ENCODE results near the gene HAUS3. TPM values are rescaled to one million over a fixed set of nuclear protein-coding genes. Genes with fewer than 3 reads are reported as not detected.

Gene HAUS3
- total RNA-seq, 1 experiment from 2014 or later: 11.9 TPM

- no peak overlapping the region for H3K27ac Mint-ChIP-seq
- DNase-seq (ENCODE audit: low spot score) (no peak), ATAC-seq (no peak)
- ChIA-PET CTCF (interaction anchor here (1.4 to 2.2 kb wide), 3 partner anchors 21 to 151 kb away, joined by 5 to 8 read pairs (median 5); no protein-coding TSS in a partner anchor), POLR2A (no interaction called here)
- H3K4me1 Mint-ChIP-seq: peaks cover under 1% of the 10 kb centered on the region
- no peaks in the 10 kb centered on the region for H3K27me3 Mint-ChIP-seq (ENCODE audit: low read depth)
- no peak for TF ChIP-seq ZBTB21 (CRISPR knock-in tag; IDR thresholded peaks at IDR 0.05; ENCODE audit: borderline replicate concordance)
- TF ChIP-seq, protein P1, sequence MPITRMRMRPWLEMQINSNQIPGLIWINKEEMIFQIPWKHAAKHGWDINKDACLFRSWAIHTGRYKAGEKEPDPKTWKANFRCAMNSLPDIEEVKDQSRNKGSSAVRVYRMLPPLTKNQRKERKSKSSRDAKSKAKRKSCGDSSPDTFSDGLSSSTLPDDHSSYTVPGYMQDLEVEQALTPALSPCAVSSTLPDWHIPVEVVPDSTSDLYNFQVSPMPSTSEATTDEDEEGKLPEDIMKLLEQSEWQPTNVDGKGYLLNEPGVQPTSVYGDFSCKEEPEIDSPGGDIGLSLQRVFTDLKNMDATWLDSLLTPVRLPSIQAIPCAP (CRISPR knock-in tag; IDR thresholded peaks at IDR 0.05): no peak
- H3K9me3 Mint-ChIP-seq: peaks cover 8% of the 10 kb centered on the region
- peaks cover 2% of the 10 kb centered on the region; the same call in 1 of the 2 replicates for H3K36me3 Mint-ChIP-seq
- no peak overlapping the region for H3K4me3 Mint-ChIP-seq
Observed at GRCh38 chr4:2290488-2290887, 48.6 kb upstream of the HAUS3 start.

DNA sequence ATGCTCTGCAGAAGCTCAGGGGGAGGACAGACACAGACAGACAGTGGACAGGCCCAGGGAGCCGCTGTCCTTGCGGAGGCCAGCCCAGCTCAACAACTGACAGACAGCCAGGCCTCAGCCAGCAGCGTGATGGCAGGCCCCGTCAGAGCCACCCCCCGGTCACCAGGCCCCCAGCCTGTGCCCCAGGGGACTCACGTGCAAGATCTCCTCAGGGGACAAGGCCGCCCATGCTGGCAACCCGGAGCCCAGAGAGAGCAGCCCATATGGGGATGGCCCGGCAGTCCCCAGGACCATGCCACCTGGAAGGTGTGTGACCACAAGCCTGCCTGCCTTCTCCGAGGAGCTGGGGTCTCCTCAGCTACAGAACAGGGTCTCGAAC lies 48.0 kb upstream of the HAUS3 start:
- Mint-ChIP-seq H3K27me3 (ENCODE audit: low read depth) (no peaks in the 10 kb centered on the region), H3K9me3 (peaks cover 8% of the 10 kb centered on the region), H3K4me1 (no peaks in the 10 kb centered on the region; the same call in 1 of the 2 replicates), H3K27ac (no peak overlapping the region), H3K4me3 (no peak overlapping the region), H3K36me3 (peaks cover 2% of the 10 kb centered on the region; the same call in 1 of the 2 replicates)
- DNase-seq (ENCODE audit: low spot score) (no peak), ATAC-seq (no peak)
- ChIA-PET POLR2A (no interaction called here), CTCF (interaction anchor here (1.4 to 2.2 kb wide), 3 partner anchors 20 to 152 kb away, joined by 5 to 8 read pairs (median 5); no protein-coding TSS in a partner anchor)
- TF ChIP-seq SMAD4 (CRISPR knock-in tag; IDR thresholded peaks at IDR 0.05) (no peak), JUN (CRISPR knock-in tag; IDR thresholded peaks at IDR 0.05) (no peak), FOXP1 (CRISPR knock-in tag; IDR thresholded peaks at IDR 0.05; ENCODE audit: borderline replicate concordance) (no peak), CREM (CRISPR knock-in tag; IDR thresholded peaks at IDR 0.05) (no peak)
- TF ChIP-seq, protein P2, sequence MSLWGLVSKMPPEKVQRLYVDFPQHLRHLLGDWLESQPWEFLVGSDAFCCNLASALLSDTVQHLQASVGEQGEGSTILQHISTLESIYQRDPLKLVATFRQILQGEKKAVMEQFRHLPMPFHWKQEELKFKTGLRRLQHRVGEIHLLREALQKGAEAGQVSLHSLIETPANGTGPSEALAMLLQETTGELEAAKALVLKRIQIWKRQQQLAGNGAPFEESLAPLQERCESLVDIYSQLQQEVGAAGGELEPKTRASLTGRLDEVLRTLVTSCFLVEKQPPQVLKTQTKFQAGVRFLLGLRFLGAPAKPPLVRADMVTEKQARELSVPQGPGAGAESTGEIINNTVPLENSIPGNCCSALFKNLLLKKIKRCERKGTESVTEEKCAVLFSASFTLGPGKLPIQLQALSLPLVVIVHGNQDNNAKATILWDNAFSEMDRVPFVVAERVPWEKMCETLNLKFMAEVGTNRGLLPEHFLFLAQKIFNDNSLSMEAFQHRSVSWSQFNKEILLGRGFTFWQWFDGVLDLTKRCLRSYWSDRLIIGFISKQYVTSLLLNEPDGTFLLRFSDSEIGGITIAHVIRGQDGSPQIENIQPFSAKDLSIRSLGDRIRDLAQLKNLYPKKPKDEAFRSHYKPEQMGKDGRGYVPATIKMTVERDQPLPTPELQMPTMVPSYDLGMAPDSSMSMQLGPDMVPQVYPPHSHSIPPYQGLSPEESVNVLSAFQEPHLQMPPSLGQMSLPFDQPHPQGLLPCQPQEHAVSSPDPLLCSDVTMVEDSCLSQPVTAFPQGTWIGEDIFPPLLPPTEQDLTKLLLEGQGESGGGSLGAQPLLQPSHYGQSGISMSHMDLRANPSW (CRISPR knock-in tag; conservative IDR thresholded peaks at IDR 0.05; ENCODE audit: low read depth): no peak

DNA sequence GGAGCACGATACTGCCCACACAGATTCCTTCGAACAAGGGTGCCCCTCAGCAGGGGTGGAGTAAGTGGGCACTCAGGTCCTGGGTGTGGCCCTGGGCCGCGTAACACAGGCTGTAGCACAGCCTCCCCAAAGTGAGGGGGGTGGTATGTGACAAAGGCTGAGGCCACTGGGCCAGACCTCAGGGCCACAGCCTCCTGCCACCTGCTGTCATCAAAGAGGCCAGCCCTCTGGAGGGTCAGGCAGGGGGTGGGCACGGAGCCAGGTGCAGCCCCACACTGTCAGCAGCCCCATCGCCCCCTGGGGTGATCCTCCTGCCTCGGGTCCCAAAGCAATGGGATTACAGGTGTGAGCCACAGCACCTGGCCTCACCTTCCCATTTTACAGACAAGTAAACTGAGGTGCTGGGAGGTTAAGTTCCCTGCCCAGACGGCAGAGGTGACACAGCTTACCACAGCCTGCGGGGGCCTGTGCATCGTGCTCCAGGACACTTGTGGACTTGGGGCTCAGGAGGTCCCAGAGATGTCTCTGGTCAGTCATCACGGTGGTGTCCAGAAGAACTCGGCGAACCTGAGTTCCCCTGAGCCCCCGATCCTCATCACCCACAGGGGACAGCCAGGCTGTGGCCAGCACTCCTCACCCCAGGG lies 47.5 kb upstream of the HAUS3 start:
- Mint-ChIP-seq H3K4me3 (no peak overlapping the region), H3K4me1 (no peaks in the 10 kb centered on the region; the same call in 1 of the 2 replicates), H3K36me3 (peaks cover 2% of the 10 kb centered on the region; the same call in 1 of the 2 replicates), H3K27ac (no peak overlapping the region), H3K27me3 (ENCODE audit: low read depth) (no peaks in the 10 kb centered on the region), H3K9me3 (peaks cover 6% of the 10 kb centered on the region)
- no peak for ATAC-seq
- ChIA-PET CTCF (interaction anchor here (2.2 kb wide), 1 partner anchor 69 kb away, joined by 8 read pairs; no protein-coding TSS in a partner anchor), POLR2A (no interaction called here)
- no peak for DNase-seq (ENCODE audit: low spot score)
- TF ChIP-seq SMAD3 (CRISPR knock-in tag; IDR thresholded peaks at IDR 0.05; ENCODE audit: borderline replicate concordance) (no peak), ELF4 (CRISPR knock-in tag; IDR thresholded peaks at IDR 0.05; ENCODE audit: low read depth) (no peak), FOXJ3 (CRISPR knock-in tag; IDR thresholded peaks at IDR 0.05; ENCODE audit: borderline replicate concordance) (no peak), TCF7 (CRISPR knock-in tag; IDR thresholded peaks at IDR 0.05; ENCODE audit: low read depth) (no peak), MLX (CRISPR knock-in tag; IDR thresholded peaks at IDR 0.05) (no peak), ZNF416 (CRISPR knock-in tag; IDR thresholded peaks at IDR 0.05) (no peak), ZBTB21 (CRISPR knock-in tag; IDR thresholded peaks at IDR 0.05; ENCODE audit: borderline replicate concordance) (no peak), ESRRA (CRISPR knock-in tag; IDR thresholded peaks at IDR 0.05; ENCODE audit: borderline replicate concordance) (no peak), NFE2L1 (CRISPR knock-in tag; IDR thresholded peaks at IDR 0.05) (no peak), ATF2 (CRISPR knock-in tag; IDR thresholded peaks at IDR 0.05; ENCODE audit: borderline replicate concordance, low read depth) (no peak), NR3C1 (CRISPR knock-in tag; conservative IDR thresholded peaks at IDR 0.05; ENCODE audit: low read depth) (no peak), GRHL2 (CRISPR knock-in tag; IDR thresholded peaks at IDR 0.05; ENCODE audit: insufficient replicate concordance, severe bottlenecking) (no peak), MYBL2 (CRISPR knock-in tag; IDR thresholded peaks at IDR 0.05) (no peak), ZNF138 (CRISPR knock-in tag; conservative IDR thresholded peaks at IDR 0.05) (no peak)
- TF ChIP-seq, protein P1 (CRISPR knock-in tag; IDR thresholded peaks at IDR 0.05): no peak
- TF ChIP-seq, protein P3, sequence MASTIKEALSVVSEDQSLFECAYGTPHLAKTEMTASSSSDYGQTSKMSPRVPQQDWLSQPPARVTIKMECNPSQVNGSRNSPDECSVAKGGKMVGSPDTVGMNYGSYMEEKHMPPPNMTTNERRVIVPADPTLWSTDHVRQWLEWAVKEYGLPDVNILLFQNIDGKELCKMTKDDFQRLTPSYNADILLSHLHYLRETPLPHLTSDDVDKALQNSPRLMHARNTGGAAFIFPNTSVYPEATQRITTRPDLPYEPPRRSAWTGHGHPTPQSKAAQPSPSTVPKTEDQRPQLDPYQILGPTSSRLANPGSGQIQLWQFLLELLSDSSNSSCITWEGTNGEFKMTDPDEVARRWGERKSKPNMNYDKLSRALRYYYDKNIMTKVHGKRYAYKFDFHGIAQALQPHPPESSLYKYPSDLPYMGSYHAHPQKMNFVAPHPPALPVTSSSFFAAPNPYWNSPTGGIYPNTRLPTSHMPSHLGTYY (CRISPR knock-in tag; IDR thresholded peaks at IDR 0.05): no peak

Measured in WTC11 (cell line).